ENCODE data around the gene EPHA5. TPM values are rescaled to one million over a fixed set of nuclear protein-coding genes. Genes with fewer than 3 reads are reported as not detected.

The EPHA5 gene
- total RNA-seq, 1 donor from 2014 or later, result 1.2 TPM

DNA sequence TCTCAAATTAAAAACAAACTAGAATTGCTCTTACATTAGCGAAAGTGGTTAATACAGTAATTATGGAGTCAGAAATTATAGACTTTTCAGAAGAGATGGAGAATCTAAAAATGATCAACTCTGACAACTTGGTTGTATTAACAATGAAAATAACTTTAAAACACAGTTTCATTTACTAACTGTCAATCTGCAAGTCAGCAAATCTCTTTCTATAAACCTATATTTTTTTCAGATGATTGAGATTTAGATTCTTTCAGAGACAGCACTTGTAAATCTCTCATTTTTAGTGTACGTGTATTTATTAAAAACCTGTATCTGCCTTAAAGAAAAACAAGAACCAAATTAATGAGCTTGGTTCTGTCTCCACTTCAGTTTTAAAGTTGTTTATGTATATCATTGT is 311.4 kb downstream of the EPHA5 start:
- intact Hi-C loops (cut with DNase I), result no loop called here
- TF ChIP-seq POLR2AphosphoS5 (IDR thresholded peaks at IDR 0.05; ENCODE audit: insufficient read depth in 1 of 2, low read depth in 1 of 2) (no peak), CTCF (IDR thresholded peaks at IDR 0.05) (no peak), POLR2A (IDR thresholded peaks at IDR 0.05) (no peak)
- Histone ChIP-seq H3K27ac (no peak overlapping the region), H3K9me3 (no peaks in the 10 kb centered on the region), H3K4me1 (no peaks in the 10 kb centered on the region), H3K36me3 (no peaks in the 10 kb centered on the region), H3K27me3 (no peaks in the 10 kb centered on the region), H3K4me3 (no peak overlapping the region)
- no peak for DNase-seq (ENCODE audit: extremely low spot score in 2 of 2)

- no peaks in the 10 kb centered on the region for H3K27me3 ChIP-seq
- intact Hi-C loops (cut with DNase I), result no loop called here
- no peak for DNase-seq (ENCODE audit: extremely low spot score in 2 of 2)
- H3K36me3 ChIP-seq, result no peaks in the 10 kb centered on the region
- TF ChIP-seq POLR2A (IDR thresholded peaks at IDR 0.05), result no peak
- no peak for TF ChIP-seq POLR2AphosphoS5 (IDR thresholded peaks at IDR 0.05; ENCODE audit: insufficient read depth in 1 of 2, low read depth in 1 of 2)
- TF ChIP-seq CTCF (IDR thresholded peaks at IDR 0.05), result no peak
- H3K4me1 ChIP-seq, result no peaks in the 10 kb centered on the region
- no peaks in the 10 kb centered on the region for H3K9me3 ChIP-seq
- H3K27ac ChIP-seq, result no peak overlapping the region
- no peak overlapping the region for H3K4me3 ChIP-seq
Observed at GRCh38 chr4:65353098-65353497, 317.2 kb downstream of the EPHA5 start.

- intact Hi-C loops (cut with DNase I), result no loop called here
- H3K27ac ChIP-seq, result no peak overlapping the region
- no peak for DNase-seq (ENCODE audit: extremely low spot score in 2 of 2)
- no peaks in the 10 kb centered on the region for H3K27me3 ChIP-seq
- H3K36me3 ChIP-seq, result no peaks in the 10 kb centered on the region
- TF ChIP-seq POLR2AphosphoS5 (IDR thresholded peaks at IDR 0.05; ENCODE audit: insufficient read depth in 1 of 2, low read depth in 1 of 2), result no peak
- no peak for TF ChIP-seq CTCF (IDR thresholded peaks at IDR 0.05)
- no peak for TF ChIP-seq POLR2A (IDR thresholded peaks at IDR 0.05)
- no peaks in the 10 kb centered on the region for H3K9me3 ChIP-seq
- H3K4me3 ChIP-seq, result no peak overlapping the region
- H3K4me1 ChIP-seq, result no peaks in the 10 kb centered on the region
Observed at GRCh38 chr4:65344278-65344825, 325.9 kb downstream of the EPHA5 start.

- no peaks in the 10 kb centered on the region for H3K4me1 ChIP-seq
- no peak overlapping the region for H3K27ac ChIP-seq
- intact Hi-C loops (cut with DNase I), result no loop called here
- H3K4me3 ChIP-seq, result no peak overlapping the region
- TF ChIP-seq POLR2A (IDR thresholded peaks at IDR 0.05), result no peak
- TF ChIP-seq POLR2AphosphoS5 (IDR thresholded peaks at IDR 0.05; ENCODE audit: insufficient read depth in 1 of 2, low read depth in 1 of 2), result no peak
- TF ChIP-seq CTCF (IDR thresholded peaks at IDR 0.05), result no peak
- DNase-seq (ENCODE audit: extremely low spot score in 2 of 2), result no peak
- H3K27me3 ChIP-seq, result no peaks in the 10 kb centered on the region
- H3K36me3 ChIP-seq, result no peaks in the 10 kb centered on the region
- no peaks in the 10 kb centered on the region for H3K9me3 ChIP-seq
Observed at GRCh38 chr4:65343342-65343741, 326.9 kb downstream of the EPHA5 start.

GRCh38 chr4:65341557-65341956 is 328.7 kb downstream of the EPHA5 start:
- no peak overlapping the region for H3K27ac ChIP-seq
- DNase-seq (ENCODE audit: extremely low spot score in 2 of 2), result no peak
- no peaks in the 10 kb centered on the region for H3K27me3 ChIP-seq
- no peaks in the 10 kb centered on the region for H3K4me1 ChIP-seq
- no peaks in the 10 kb centered on the region for H3K36me3 ChIP-seq
- TF ChIP-seq POLR2A (IDR thresholded peaks at IDR 0.05), result no peak
- TF ChIP-seq CTCF (IDR thresholded peaks at IDR 0.05), result no peak
- no peak for TF ChIP-seq POLR2AphosphoS5 (IDR thresholded peaks at IDR 0.05; ENCODE audit: insufficient read depth in 1 of 2, low read depth in 1 of 2)
- H3K9me3 ChIP-seq, result no peaks in the 10 kb centered on the region
- intact Hi-C loops (cut with DNase I), result no loop called here
- H3K4me3 ChIP-seq, result no peak overlapping the region

Measured in vagina (tissue), 2 donors.